H1 (cell line): ENCODE results near the gene LRRC17.

Experiments
- ATF2 ChIP-seq: IDR thresholded peaks from 2 replicates; pipeline ENCODE4 v1.6.1; 2012; ENCODE audit warnings: low read length, inconsistent platforms
- BACH1 ChIP-seq: IDR thresholded peaks from 2 replicates; pipeline ENCODE4 v1.6.1; 2012; ENCODE audit warnings: low read length, improper control_type of control experiment
- CEBPB ChIP-seq: IDR thresholded peaks from 2 replicates; pipeline ENCODE4 v1.6.1; 2012; ENCODE audit warnings: low read depth, low read length
- CTCF ChIP-seq, 3 experiments: IDR thresholded peaks; 1 replicate in 2 of 3; 2 replicates in 1 of 3; pipeline versions ENCODE4 v1.5.1 to v1.6.1; 2011; ENCODE audit warnings: low read length in 3 of 3, mild to moderate bottlenecking in 3 of 3, inconsistent platforms in 2 of 3, low read depth in 1 of 3, moderate library complexity in 1 of 3; ENCODE audit not compliant: insufficient read depth in 1 of 3; ENCODE audit errors: control extremely low read depth in 1 of 3
- JUN ChIP-seq: IDR thresholded peaks from 2 replicates; pipeline ENCODE4 v1.6.1; 2011; ENCODE audit warnings: low read depth, mild to moderate bottlenecking, improper control_type of control experiment, low read length
- MAFK ChIP-seq: IDR thresholded peaks from 2 replicates; pipeline ENCODE4 v1.6.1; 2012; ENCODE audit warnings: low read depth, mild to moderate bottlenecking, improper control_type of control experiment, low read length
- MAX ChIP-seq: IDR thresholded peaks from 2 replicates; pipeline ENCODE4 v1.6.1; 2012; ENCODE audit warnings: inconsistent platforms
- POLR2A ChIP-seq, 2 experiments: IDR thresholded peaks; 1 replicate in 1 of 2; 2 replicates in 1 of 2; pipeline ENCODE4 v1.6.1; 2011; ENCODE audit warnings: low read depth in 2 of 2, low read length in 2 of 2, mild to moderate bottlenecking in 2 of 2; ENCODE audit errors: control extremely low read depth in 1 of 2
- POLR2AphosphoS5 ChIP-seq: IDR thresholded peaks from 2 replicates; pipeline ENCODE4 v1.6.1; 2011; ENCODE audit warnings: low read depth, low read length
- SAP30 ChIP-seq: fragments of 300-600 bp; sonication (generic); IDR thresholded peaks from 2 replicates; pipeline ENCODE4 v1.7.1; 2012; ENCODE audit warnings: low read length, moderate library complexity, mild to moderate bottlenecking, inconsistent platforms; ENCODE audit not compliant: insufficient read depth, insufficient replicate concordance
- SIRT6 ChIP-seq: IDR thresholded peaks from one replicate; pipeline ENCODE4 v1.7.1; 2012; ENCODE audit warnings: low read length, inconsistent platforms
- SRF ChIP-seq: IDR thresholded peaks from 2 replicates; pipeline ENCODE4 v1.6.1; 2011; ENCODE audit warnings: mild to moderate bottlenecking, low read depth, low read length, moderate library complexity
- USF2 ChIP-seq: IDR thresholded peaks from 2 replicates; pipeline ENCODE4 v1.6.1; 2011; ENCODE audit warnings: low read length, improper control_type of control experiment
- YY1 ChIP-seq: IDR thresholded peaks from 2 replicates; pipeline ENCODE4 v1.6.1; 2011; ENCODE audit warnings: low read depth, mild to moderate bottlenecking, low read length

GRCh38 chr7:102913826-102914225 lies 1.0 kb downstream of the LRRC17 start:
- TF ChIP-seq POLR2AphosphoS5, result no peak
- no peak for TF ChIP-seq CTCF (IDR thresholded peaks at IDR 0.05; ENCODE audit: control extremely low read depth in 1 of 3, insufficient read depth in 1 of 3, low read depth in 1 of 3, low read length in 3 of 3)
- no peak for TF ChIP-seq ATF2
- no peak for TF ChIP-seq POLR2A (IDR thresholded peaks at IDR 0.05; ENCODE audit: control extremely low read depth in 1 of 2, low read depth in 2 of 2, low read length in 2 of 2)
- TF ChIP-seq MAFK, result no peak
- TF ChIP-seq SIRT6, result no peak
- TF ChIP-seq JUN, result no peak
- TF ChIP-seq USF2, result no peak
- TF ChIP-seq CEBPB, result no peak
- no peak for TF ChIP-seq SRF
- no peak for TF ChIP-seq MAX
- TF ChIP-seq SAP30, result no peak
- no peak for TF ChIP-seq YY1
- no peak for TF ChIP-seq BACH1
